HepG2 (cell line): ENCODE results near the gene LASP1. TPM values are rescaled to one million over a fixed set of nuclear protein-coding genes. Genes with fewer than 3 reads are reported as not detected.

Experiments used
- CSRNP1 ChIP-seq: sonication (generic); formaldehyde crosslinking; IDR thresholded peaks from 2 replicates; pipeline ENCODE4 v1.8.1; 2023; ENCODE audit warnings: mild to moderate bottlenecking, missing genetic modification reagents
- FOXO4 ChIP-seq: sonication (generic); formaldehyde crosslinking; conservative IDR thresholded peaks from 2 replicates; pipeline ENCODE4 v1.8.1; 2023; ENCODE audit warnings: missing genetic modification reagents
- PRPF4 ChIP-seq: fragments of 200-400 bp; formaldehyde crosslinking; IDR thresholded peaks from 2 replicates; pipeline ENCODE4 v1.6.1; 2016; ENCODE audit warnings: low read length, low read depth; ENCODE audit not compliant: poor library complexity, severe bottlenecking
- RARG ChIP-seq: sonication (generic); formaldehyde crosslinking; IDR thresholded peaks from 2 replicates; pipeline ENCODE4 v1.4.0; 2020; ENCODE audit warnings: low read depth, mild to moderate bottlenecking, missing genetic modification reagents
- SP4 ChIP-seq: sonication (generic); formaldehyde crosslinking; IDR thresholded peaks from 2 replicates; pipeline ENCODE4 v1.8.1; 2023; ENCODE audit warnings: mild to moderate bottlenecking, missing genetic modification reagents
- TBX2 ChIP-seq: sonication (generic); formaldehyde crosslinking; IDR thresholded peaks from 2 replicates; pipeline ENCODE4 v1.5.0; 2020; ENCODE audit warnings: missing genetic modification reagents, mild to moderate bottlenecking, borderline replicate concordance
- ZFP36L1 ChIP-seq: sonication (generic); formaldehyde crosslinking; IDR thresholded peaks from 2 replicates; pipeline ENCODE4 v1.8.0; 2022; ENCODE audit warnings: mild to moderate bottlenecking, missing genetic modification reagents, moderate library complexity
- ZNF720 ChIP-seq: sonication (generic); formaldehyde crosslinking; IDR thresholded peaks from 2 replicates; pipeline ENCODE4 v1.4.0; 2020; ENCODE audit warnings: missing genetic modification reagents
- polyA plus RNA-seq, 8 experiments: library from polyadenylated mRNA; depleted of rRNA in 3 of 8; stranded (reverse) in 7 of 8; unstranded in 1 of 8; fragments of >200 nt; fragmentation: Illumina TruSeq in 4 of 8; extraction: Trizol in 4 of 8; gene quantifications; 2 replicates each; pipeline versions ENCODE4 v1.2.1 to v1.2.3, GENCODE V29; 2011 to 2016; ENCODE audit warnings: low read depth in 4 of 8, missing spikeins in 1 of 8, mixed read lengths in 1 of 8; ENCODE audit not compliant: insufficient read depth in 1 of 8
- total RNA-seq, 5 experiments: library from RNA; depleted of rRNA; stranded (reverse); fragments of >200 nt; fragmentation: Illumina TruSeq; extraction: Trizol; gene quantifications; 2 replicates each; pipeline ENCODE4 v1.2.3, GENCODE V29; 2016; ENCODE audit warnings: low read depth in 1 of 5
- TF ChIP-seq, protein P1 (sequence below): sonication (generic); formaldehyde crosslinking; IDR thresholded peaks from 2 replicates; pipeline ENCODE4 v1.5.0; 2020; ENCODE audit warnings: mild to moderate bottlenecking, missing genetic modification reagents
- TF ChIP-seq, protein P2 (sequence below): sonication (generic); formaldehyde crosslinking; IDR thresholded peaks from 2 replicates; pipeline ENCODE4 v1.4.0; 2020; ENCODE audit warnings: missing genetic modification reagents, mild to moderate bottlenecking, borderline replicate concordance
- TF ChIP-seq, protein P3 (sequence below): sonication (generic); formaldehyde crosslinking; IDR thresholded peaks from 2 replicates; pipeline ENCODE4 v1.4.0; 2020; ENCODE audit warnings: missing genetic modification reagents

The LASP1 gene
- total and polyA plus RNA-seq, 2 of the 13 experiments (the other 11 are each of a cell fraction or from before 2014, with no cell fraction given), result 70.1 to 97.0 TPM

- TF ChIP-seq FOXO4 (no peak), SP4 (CRISPR knock-in tag) (peak; percentile 92), ZFP36L1 (peak; percentile 81; the same call in 1 of the 2 replicates), RARG (peak; percentile 87; the same call in 1 of the 2 replicates), TBX2 (CRISPR knock-in tag) (peak; percentile 89), PRPF4 (no peak), ZNF720 (no peak), CSRNP1 (peak; percentile 99)
- TF ChIP-seq, protein P1, sequence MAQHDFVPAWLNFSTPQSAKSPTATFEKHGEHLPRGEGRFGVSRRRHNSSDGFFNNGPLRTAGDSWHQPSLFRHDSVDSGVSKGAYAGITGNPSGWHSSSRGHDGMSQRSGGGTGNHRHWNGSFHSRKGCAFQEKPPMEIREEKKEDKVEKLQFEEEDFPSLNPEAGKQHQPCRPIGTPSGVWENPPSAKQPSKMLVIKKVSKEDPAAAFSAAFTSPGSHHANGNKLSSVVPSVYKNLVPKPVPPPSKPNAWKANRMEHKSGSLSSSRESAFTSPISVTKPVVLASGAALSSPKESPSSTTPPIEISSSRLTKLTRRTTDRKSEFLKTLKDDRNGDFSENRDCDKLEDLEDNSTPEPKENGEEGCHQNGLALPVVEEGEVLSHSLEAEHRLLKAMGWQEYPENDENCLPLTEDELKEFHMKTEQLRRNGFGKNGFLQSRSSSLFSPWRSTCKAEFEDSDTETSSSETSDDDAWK, result no peak
- TF ChIP-seq, protein P2, sequence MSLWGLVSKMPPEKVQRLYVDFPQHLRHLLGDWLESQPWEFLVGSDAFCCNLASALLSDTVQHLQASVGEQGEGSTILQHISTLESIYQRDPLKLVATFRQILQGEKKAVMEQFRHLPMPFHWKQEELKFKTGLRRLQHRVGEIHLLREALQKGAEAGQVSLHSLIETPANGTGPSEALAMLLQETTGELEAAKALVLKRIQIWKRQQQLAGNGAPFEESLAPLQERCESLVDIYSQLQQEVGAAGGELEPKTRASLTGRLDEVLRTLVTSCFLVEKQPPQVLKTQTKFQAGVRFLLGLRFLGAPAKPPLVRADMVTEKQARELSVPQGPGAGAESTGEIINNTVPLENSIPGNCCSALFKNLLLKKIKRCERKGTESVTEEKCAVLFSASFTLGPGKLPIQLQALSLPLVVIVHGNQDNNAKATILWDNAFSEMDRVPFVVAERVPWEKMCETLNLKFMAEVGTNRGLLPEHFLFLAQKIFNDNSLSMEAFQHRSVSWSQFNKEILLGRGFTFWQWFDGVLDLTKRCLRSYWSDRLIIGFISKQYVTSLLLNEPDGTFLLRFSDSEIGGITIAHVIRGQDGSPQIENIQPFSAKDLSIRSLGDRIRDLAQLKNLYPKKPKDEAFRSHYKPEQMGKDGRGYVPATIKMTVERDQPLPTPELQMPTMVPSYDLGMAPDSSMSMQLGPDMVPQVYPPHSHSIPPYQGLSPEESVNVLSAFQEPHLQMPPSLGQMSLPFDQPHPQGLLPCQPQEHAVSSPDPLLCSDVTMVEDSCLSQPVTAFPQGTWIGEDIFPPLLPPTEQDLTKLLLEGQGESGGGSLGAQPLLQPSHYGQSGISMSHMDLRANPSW, result peak; percentile 97
- TF ChIP-seq, protein P3, sequence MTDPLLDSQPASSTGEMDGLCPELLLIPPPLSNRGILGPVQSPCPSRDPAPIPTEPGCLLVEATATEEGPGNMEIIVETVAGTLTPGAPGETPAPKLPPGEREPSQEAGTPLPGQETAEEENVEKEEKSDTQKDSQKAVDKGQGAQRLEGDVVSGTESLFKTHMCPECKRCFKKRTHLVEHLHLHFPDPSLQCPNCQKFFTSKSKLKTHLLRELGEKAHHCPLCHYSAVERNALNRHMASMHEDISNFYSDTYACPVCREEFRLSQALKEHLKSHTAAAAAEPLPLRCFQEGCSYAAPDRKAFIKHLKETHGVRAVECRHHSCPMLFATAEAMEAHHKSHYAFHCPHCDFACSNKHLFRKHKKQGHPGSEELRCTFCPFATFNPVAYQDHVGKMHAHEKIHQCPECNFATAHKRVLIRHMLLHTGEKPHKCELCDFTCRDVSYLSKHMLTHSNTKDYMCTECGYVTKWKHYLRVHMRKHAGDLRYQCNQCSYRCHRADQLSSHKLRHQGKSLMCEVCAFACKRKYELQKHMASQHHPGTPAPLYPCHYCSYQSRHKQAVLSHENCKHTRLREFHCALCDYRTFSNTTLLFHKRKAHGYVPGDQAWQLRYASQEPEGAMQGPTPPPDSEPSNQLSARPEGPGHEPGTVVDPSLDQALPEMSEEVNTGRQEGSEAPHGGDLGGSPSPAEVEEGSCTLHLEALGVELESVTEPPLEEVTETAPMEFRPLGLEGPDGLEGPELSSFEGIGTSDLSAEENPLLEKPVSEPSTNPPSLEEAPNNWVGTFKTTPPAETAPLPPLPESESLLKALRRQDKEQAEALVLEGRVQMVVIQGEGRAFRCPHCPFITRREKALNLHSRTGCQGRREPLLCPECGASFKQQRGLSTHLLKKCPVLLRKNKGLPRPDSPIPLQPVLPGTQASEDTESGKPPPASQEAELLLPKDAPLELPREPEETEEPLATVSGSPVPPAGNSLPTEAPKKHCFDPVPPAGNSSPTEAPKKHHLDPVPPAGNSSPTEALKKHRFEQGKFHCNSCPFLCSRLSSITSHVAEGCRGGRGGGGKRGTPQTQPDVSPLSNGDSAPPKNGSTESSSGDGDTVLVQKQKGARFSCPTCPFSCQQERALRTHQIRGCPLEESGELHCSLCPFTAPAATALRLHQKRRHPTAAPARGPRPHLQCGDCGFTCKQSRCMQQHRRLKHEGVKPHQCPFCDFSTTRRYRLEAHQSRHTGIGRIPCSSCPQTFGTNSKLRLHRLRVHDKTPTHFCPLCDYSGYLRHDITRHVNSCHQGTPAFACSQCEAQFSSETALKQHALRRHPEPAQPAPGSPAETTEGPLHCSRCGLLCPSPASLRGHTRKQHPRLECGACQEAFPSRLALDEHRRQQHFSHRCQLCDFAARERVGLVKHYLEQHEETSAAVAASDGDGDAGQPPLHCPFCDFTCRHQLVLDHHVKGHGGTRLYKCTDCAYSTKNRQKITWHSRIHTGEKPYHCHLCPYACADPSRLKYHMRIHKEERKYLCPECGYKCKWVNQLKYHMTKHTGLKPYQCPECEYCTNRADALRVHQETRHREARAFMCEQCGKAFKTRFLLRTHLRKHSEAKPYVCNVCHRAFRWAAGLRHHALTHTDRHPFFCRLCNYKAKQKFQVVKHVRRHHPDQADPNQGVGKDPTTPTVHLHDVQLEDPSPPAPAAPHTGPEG, result peak; percentile 77; the same call in 1 of the 2 replicates
These were observed 16.3 kb upstream of the LASP1 start, which contains the start of gene RPL23 (continued) for GRCh38 chr17:38853292-38854219.
